Stimulated activated CD8-positive, alpha-beta memory T cell treated with anti-CD3 and anti-CD28 coated beads, Interleukin-12 subunit alpha, Interleukin-12 subunit beta, amount 100 ng/mL, for 1 hour (primary cell): ENCODE measurements around the gene CIAPIN1.
"Not testable (repeated sequence)": the region's sequence is repeated elsewhere in the genome, so short reads cannot be mapped to it uniquely, and the experiment has no call there.

Experiments used
- DNase-seq: peaks from one replicate; pipeline ENCODE4 v3.0.0-alpha.2; 2020; ENCODE audit warnings: low read depth

The CIAPIN1 gene

GRCh38 chr16:57440551-57440950 is 6.6 kb downstream of the CIAPIN1 start:
- not testable (repeated sequence) for DNase-seq

- not testable (repeated sequence) for DNase-seq
These were observed 7.2 kb downstream of the CIAPIN1 start for GRCh38 chr16:57439947-57440346.

DNA sequence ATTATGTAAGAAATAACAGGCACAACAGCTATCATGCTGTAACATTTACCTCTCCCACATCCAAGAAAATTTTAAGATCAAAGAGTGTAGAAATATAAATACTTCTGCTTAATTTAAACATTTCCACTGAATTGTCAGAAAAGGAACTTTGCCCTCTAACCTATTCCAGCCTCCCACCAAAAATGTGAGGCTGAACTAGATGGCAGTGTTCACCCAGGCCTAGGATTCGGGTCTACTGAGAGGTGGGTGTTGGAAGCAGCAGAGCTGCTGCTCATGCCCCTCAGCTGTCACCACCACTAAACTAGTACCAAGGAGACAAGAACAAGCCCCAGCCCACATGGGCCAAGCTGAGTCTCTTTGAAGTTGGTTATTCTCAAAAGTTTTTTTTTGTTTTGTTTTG is 11.3 kb downstream of the CIAPIN1 start:
- no peak for DNase-seq

DNA sequence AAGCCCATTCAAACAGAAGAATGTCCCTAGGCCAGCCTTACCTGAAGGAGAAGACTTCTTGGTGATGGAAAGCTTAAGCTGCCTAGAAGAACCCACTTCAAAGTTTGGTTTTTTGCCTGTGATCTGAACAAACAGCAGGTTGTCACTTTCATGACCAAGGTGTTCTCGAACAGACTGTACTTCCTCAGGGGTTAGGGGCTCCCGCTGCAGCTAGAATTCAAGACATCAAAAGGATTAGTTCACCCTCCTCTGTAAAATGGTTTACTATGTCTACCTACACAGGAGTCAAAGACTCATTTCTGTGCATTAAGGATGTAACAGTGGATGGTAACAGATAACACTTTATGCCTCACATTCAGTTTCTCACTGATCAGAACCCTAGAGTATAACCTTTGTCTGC is 13.2 kb downstream of the CIAPIN1 start:
- DNase-seq, result no peak

DNA sequence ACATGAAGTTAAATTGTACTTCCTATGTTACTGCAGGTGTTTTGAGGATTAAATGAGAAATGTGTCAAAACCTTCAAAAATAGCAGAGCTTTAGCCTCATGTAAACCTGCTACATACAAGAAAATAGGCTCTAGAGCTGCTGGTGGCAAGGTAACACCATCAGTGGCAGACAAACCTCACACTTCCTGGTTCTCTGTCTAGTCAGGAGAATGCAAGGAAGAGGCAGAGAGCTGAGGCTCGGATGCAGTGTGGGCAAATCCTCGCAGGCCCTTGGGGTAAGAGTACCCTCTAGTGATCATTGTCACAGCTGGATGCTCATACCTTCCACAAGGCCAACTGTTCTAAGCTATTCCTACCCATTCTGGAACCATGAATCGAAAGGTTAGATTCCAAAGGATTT is 14.2 kb downstream of the CIAPIN1 start:
- DNase-seq, result no peak

GRCh38 chr16:57432505-57432904 is 14.7 kb downstream of the CIAPIN1 start:
- DNase-seq, result no peak

DNA sequence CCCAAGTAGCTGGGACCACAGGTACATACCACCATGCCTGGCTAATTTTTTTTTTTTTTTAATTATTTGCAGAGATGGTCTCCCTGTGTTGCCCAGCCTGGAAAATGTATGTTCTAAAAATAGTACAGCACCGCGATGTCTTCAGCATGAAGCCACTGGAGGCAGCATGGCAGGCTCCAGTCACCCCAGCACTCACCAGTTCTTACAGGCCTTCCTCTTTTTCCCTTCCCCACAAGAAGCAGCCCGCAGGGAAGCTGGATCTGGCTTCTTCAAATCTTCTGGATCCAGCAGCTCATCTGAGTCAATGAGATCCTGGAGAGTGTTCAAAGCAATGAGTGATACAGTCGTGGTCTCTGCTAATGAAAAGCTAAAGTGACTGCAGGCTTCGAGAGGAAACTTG is 16.2 kb downstream of the CIAPIN1 start:
- no peak for DNase-seq

GRCh38 chr16:57427824-57428223 is 19.4 kb downstream of the CIAPIN1 start:
- DNase-seq, result no peak

GRCh38 chr16:57427307-57427706 is 19.9 kb downstream of the CIAPIN1 start:
- DNase-seq, result no peak

DNA sequence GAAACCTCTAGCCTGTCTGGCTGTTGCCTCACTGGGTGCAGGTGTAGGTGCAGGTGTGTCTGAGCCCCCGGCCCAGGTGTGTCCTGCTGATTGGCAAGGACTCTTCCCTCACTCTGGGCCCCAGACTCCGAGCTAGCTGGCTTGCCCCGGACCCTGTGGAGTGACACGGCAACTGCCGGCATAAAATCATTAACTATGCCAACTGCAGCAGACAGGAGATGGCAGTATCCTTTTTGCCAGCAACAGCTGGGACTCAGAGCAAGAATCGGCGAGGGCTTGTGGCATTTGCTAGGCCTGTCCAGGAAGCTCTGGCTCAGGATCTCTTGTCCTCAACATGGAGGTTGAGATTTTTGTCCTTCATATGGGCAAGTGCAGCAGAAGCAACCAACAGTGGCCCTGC is 20.8 kb downstream of the CIAPIN1 start:
- no peak for DNase-seq

DNA sequence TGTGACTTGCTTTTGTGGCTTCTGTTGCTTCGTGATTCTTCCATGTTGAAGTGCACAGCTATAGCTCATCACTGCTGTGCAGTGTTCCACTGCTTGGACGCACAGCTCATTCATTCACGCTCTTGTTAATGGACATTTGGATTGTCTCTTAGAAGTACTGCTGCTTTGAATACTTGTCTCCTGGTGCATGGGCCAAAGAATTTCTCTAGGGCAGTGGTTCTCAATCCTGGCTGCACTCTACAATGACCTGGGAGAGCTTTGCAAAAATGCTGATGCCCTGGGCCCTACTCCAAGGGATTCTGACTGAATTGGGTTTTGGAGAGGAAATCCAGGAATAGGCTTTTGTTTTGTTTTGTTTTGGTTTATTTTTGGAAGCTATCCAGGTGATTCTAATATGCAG is 22.6 kb downstream of the CIAPIN1 start:
- DNase-seq, result no peak

- DNase-seq, result no peak
These were observed 24.0 kb downstream of the CIAPIN1 start for GRCh38 chr16:57423152-57423551.

DNA sequence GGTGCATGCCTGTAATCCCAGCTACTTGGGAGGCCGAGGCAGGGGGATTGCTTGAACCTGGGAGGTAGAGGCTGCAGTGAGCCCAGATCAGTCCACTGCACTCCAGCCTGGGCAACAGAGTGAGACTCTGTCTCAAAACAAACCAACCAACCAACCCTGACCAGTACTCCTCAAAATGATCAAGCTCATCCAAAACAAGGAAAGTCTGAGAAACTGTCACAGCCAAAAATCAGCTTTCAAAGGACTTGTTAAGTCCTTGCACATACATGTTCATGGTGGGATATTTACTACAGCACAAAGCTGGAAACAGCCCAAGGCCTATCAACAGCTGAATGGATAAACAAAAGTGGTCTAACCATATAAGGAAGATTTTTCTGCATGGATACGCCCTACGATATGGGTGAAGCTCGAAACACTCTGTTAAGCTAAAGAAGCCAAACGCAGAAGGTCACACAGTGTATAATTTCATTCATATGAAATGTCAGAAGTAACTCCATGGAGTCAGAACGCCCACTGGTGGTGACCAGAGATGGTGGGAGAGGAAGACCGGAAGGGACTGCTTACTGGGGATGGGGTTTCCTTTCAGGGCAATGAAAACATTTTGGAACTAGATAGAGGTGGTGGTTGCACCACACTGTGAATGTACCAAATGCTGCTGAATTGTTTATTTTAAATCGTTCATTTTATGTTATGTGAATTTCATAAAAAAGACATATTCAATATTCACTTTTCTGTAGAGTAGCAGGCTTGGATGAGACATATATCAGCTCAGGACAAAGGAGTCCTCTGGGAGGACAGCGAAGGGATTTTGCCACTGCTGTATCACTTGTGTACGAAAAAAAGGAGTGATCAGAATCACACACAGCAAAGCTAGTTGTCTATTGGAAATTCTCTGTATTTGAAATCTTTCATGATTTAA is 24.9 kb downstream of the CIAPIN1 start:
- DNase-seq, result no peak

GRCh38 chr16:57419506-57419905 is 27.7 kb downstream of the CIAPIN1 start:
- DNase-seq, result no peak

- no peak for DNase-seq
These were observed 31.1 kb downstream of the CIAPIN1 start for GRCh38 chr16:57416084-57416483.

DNA sequence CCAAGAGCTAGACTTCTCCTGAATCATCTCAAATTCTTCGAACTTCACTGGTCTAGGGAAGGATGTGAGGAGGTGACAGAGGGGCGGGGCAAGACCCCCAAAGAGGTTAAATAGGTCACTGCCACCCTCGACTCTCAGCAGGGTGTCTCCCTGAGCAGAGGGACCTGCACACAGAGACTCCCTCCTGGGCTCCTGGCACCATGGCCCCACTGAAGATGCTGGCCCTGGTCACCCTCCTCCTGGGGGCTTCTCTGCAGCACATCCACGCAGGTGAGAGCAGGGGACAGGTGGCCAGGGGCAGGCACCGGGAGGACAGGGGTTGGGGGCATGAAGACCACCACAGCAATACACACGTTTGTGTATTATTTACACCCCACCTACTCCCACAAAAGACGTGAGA is 33.5 kb downstream of the CIAPIN1 start:
- no peak for DNase-seq

- DNase-seq, result no peak
These were observed 33.9 kb downstream of the CIAPIN1 start for GRCh38 chr16:57413301-57413730.

GRCh38 chr16:57412584-57412983 is 34.6 kb downstream of the CIAPIN1 start:
- no peak for DNase-seq

GRCh38 chr16:57411362-57411976 is 35.7 kb downstream of the CIAPIN1 start:
- DNase-seq, result no peak

DNA sequence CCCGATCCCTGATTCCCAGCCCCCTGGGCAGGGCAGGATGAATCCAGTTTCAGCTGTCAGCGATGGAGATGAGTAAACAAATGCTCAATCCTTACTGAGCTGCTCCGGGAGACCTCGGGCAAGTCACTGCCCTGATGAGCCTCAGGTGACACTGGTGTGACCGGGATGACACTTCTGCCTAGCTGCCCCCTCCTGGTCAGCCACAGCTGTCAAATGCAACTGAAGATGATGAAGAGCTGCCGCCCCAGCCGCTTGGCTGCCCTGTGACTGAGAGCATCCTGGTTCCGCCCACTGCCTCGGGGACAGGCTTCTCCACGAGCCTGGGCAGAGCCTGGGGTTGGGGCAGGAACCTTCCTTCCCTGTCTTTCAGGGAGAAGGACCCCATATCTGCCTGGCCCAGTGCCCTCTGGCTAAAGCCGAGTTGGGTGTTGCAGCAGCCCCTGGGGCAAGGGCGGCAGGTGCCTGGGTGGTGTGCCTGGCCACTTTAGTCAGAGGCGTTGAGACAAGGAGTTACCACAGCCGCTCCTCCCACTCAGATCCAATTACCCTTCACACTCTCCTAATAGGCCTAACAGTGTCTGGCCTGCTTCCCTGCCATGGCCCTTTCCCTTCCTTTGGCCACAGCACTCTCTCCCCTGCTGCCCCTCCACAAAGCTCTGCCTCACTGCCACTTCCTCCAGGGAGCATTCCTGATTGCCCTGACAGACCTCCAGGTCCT is 37.2 kb downstream of the CIAPIN1 start:
- DNase-seq, result no peak

DNA sequence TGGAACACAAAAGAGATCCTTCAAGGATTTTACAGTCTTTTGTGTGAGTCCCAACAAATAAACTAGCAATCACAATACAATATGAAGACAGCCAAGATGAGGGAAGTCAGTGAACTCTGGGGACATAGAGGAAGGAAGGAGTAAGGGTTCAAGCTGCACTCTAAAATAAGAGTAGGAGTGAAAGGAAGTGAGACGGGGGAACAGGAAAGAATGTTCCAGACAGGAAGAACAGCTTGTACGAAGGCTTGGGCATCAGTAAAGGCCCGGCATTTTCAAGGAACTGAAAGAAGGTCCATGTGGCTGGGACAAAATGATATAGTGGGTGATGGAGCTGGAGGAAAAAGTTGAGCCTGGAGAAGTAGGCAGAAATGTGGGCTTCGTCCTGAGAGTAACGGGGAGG is 38.1 kb downstream of the CIAPIN1 start:
- no peak for DNase-seq

- DNase-seq, result no peak
These were observed 39.4 kb downstream of the CIAPIN1 start for GRCh38 chr16:57407521-57408353.
